H9 (cell line): ENCODE results near the gene IZUMO4. TPM values are rescaled to one million over a fixed set of nuclear protein-coding genes. Genes with fewer than 3 reads are reported as not detected.
A peak's percentile ranks its signal among the peaks of the same experiment; 100 is the strongest.

Source experiments
- DNase-seq: peaks from one replicate; pipeline ENCODE4 v3.0.0-alpha.2; 2017
- H2AFZ ChIP-seq: one replicate; pipeline ENCODE4 v1.6.1; 2013; ENCODE audit warnings: mild to moderate bottlenecking, low read length, control low read depth, moderate library complexity
- H2AK5ac ChIP-seq: 2 replicates; pipeline ENCODE4 v1.6.1; 2013; ENCODE audit warnings: low read length, control low read depth, mixed read lengths; ENCODE audit not compliant: insufficient read length
- H2BK120ac ChIP-seq: one replicate; pipeline ENCODE4 v1.6.1; 2013; ENCODE audit warnings: low read depth, mild to moderate bottlenecking, low read length, control low read depth, inconsistent platforms; ENCODE audit not compliant: poor library complexity, severe bottlenecking
- H2BK12ac ChIP-seq: 2 replicates; pipeline ENCODE4 v1.6.1; 2013; ENCODE audit warnings: low read length, control low read depth, mixed read lengths, low read depth; ENCODE audit not compliant: insufficient read length
- H2BK15ac ChIP-seq: 2 replicates; pipeline ENCODE4 v1.6.1; 2013; ENCODE audit warnings: low read depth, low read length, control low read depth
- H2BK20ac ChIP-seq: one replicate; pipeline ENCODE4 v1.6.1; 2013; ENCODE audit warnings: low read depth, mild to moderate bottlenecking, low read length, control low read depth, inconsistent platforms; ENCODE audit not compliant: poor library complexity, severe bottlenecking
- H2BK5ac ChIP-seq: 2 replicates; pipeline ENCODE4 v1.6.1; 2013; ENCODE audit warnings: low read length, control low read depth, mixed read lengths; ENCODE audit not compliant: insufficient read length
- H3K14ac ChIP-seq: 2 replicates; pipeline ENCODE4 v1.6.1; 2013; ENCODE audit warnings: low read length, control low read depth; ENCODE audit not compliant: insufficient read depth
- H3K18ac ChIP-seq: 2 replicates; pipeline ENCODE4 v1.6.1; 2013; ENCODE audit warnings: low read depth, mild to moderate bottlenecking, mixed read lengths, low read length, control low read depth; ENCODE audit not compliant: insufficient read length
- H3K23ac ChIP-seq: 2 replicates; pipeline ENCODE4 v1.6.1; 2013; ENCODE audit warnings: low read length, control low read depth, mixed read lengths, low read depth; ENCODE audit not compliant: insufficient read length
- H3K23me2 ChIP-seq: 2 replicates; pipeline ENCODE4 v1.6.1; 2013; ENCODE audit warnings: low read depth, mild to moderate bottlenecking, mixed read lengths, low read length, control low read depth; ENCODE audit not compliant: insufficient read length, poor library complexity, severe bottlenecking
- H3K27ac ChIP-seq: 2 replicates; pipeline ENCODE4 v1.5.1; 2013; ENCODE audit warnings: low read length, control low read depth, mixed read lengths, low read depth; ENCODE audit not compliant: insufficient read length
- H3K27me3 ChIP-seq: 2 replicates; pipeline ENCODE4 v1.6.1; 2013; ENCODE audit warnings: low read length, control low read depth, inconsistent platforms; ENCODE audit not compliant: insufficient read depth
- H3K4ac ChIP-seq: 2 replicates; pipeline ENCODE4 v1.6.1; 2013; ENCODE audit warnings: low read depth, mild to moderate bottlenecking, control low read depth, inconsistent platforms, low read length, moderate library complexity
- H3K4me1 ChIP-seq: 2 replicates; pipeline ENCODE4 v1.6.1; 2013; ENCODE audit warnings: low read length, control low read depth, inconsistent platforms; ENCODE audit not compliant: insufficient read depth
- H3K4me2 ChIP-seq: 2 replicates; pipeline ENCODE4 v1.6.1; 2013; ENCODE audit warnings: low read length, control low read depth, mixed read lengths; ENCODE audit not compliant: insufficient read length, insufficient read depth
- H3K56ac ChIP-seq: 2 replicates; pipeline ENCODE4 v1.6.1; 2013; ENCODE audit warnings: low read depth, mild to moderate bottlenecking, mixed read lengths, low read length, control low read depth; ENCODE audit not compliant: insufficient read length
- H3K79me1 ChIP-seq: 2 replicates; pipeline ENCODE4 v1.6.1; 2013; ENCODE audit warnings: low read depth, mild to moderate bottlenecking, moderate library complexity, low read length, control low read depth, inconsistent platforms; ENCODE audit not compliant: insufficient read depth, poor library complexity, severe bottlenecking
- H3K79me2 ChIP-seq: 2 replicates; pipeline ENCODE4 v1.6.1; 2013; ENCODE audit warnings: low read length, control low read depth, inconsistent platforms; ENCODE audit not compliant: insufficient read depth
- H3K9ac ChIP-seq: 2 replicates; pipeline ENCODE4 v1.6.1; 2013; ENCODE audit warnings: low read length, control low read depth, mixed read lengths; ENCODE audit not compliant: insufficient read length; ENCODE audit errors: extremely low read depth
- H3K9me3 ChIP-seq: one replicate; pipeline ENCODE4 v1.6.1; 2013; ENCODE audit warnings: low read depth, low read length, inconsistent platforms; ENCODE audit not compliant: control insufficient read depth
- H3T11ph ChIP-seq: one replicate; pipeline ENCODE4 v1.6.1; 2013; ENCODE audit warnings: mild to moderate bottlenecking, low read length, control low read depth, inconsistent platforms
- H4K20me1 ChIP-seq: one replicate; pipeline ENCODE4 v1.6.1; 2013; ENCODE audit not compliant: control insufficient read depth, insufficient read length, insufficient read depth
- H4K5ac ChIP-seq: 2 replicates; pipeline ENCODE4 v1.6.1; 2013; ENCODE audit warnings: low read depth, mild to moderate bottlenecking, mixed read lengths, low read length, control low read depth; ENCODE audit not compliant: insufficient read length
- H4K8ac ChIP-seq: replicated peaks from 2 replicates; pipeline ENCODE4 v1.6.1; 2013; ENCODE audit warnings: low read length, control low read depth, mixed read lengths, low read depth; ENCODE audit not compliant: insufficient read length
- H4K91ac ChIP-seq: 2 replicates; pipeline ENCODE4 v1.6.1; 2013; ENCODE audit warnings: low read depth, mild to moderate bottlenecking, moderate library complexity, mixed read lengths, low read length, control low read depth; ENCODE audit not compliant: insufficient read length
- H3K27ac Mint-ChIP-seq, 3 experiments: 2 replicates in 2 of 3; 3 replicates in 1 of 3; pipeline ENCODE4 v1.8.0; 2020 to 2021; ENCODE audit warnings: mixed read lengths in 3 of 3, mild to moderate bottlenecking in 1 of 3, moderate library complexity in 1 of 3
- H3K27me3 Mint-ChIP-seq: 2 replicates; pipeline ENCODE4 v1.8.0; 2021; ENCODE audit warnings: low read depth, mild to moderate bottlenecking, moderate library complexity, mixed read lengths
- H3K36me3 Mint-ChIP-seq, 3 experiments: 2 replicates in 2 of 3; 3 replicates in 1 of 3; pipeline ENCODE4 v1.8.0; 2020 to 2021; ENCODE audit warnings: low read depth in 3 of 3, mixed read lengths in 3 of 3; ENCODE audit not compliant: insufficient read depth in 1 of 3
- H3K4me1 Mint-ChIP-seq, 2 experiments: 2 replicates each; pipeline ENCODE4 v1.8.0; 2020; ENCODE audit warnings: mixed read lengths in 2 of 2
- H3K4me3 Mint-ChIP-seq, 2 experiments: 2 replicates in 1 of 2; 3 replicates in 1 of 2; pipeline ENCODE4 v1.8.0; 2020 to 2021; ENCODE audit warnings: mild to moderate bottlenecking in 2 of 2, mixed read lengths in 2 of 2, moderate library complexity in 1 of 2
- H3K9me3 Mint-ChIP-seq, 2 experiments: 2 replicates in 1 of 2; 3 replicates in 1 of 2; pipeline ENCODE4 v1.8.0; 2020; ENCODE audit warnings: mild to moderate bottlenecking in 2 of 2, mixed read lengths in 2 of 2, moderate library complexity in 1 of 2
- CTCF ChIP-seq: fragments of 200-600 bp; sonication (generic); conservative IDR thresholded peaks from 3 replicates; pipeline ENCODE4 v1.8.0; 2021; ENCODE audit warnings: antibody characterized with exemption, mild to moderate bottlenecking
- WGBS: extraction: QIAGEN DNeasy Blood & Tissue Kit; methylation state at CpG from one replicate; pipeline ENCODE4 v1.1.7; 2013; ENCODE audit warnings: missing lambda C conversion rate, low lambda C conversion rate, mixed read lengths; ENCODE audit not compliant: insufficient read length; ENCODE audit errors: extremely low coverage; 5-methylcytosine and 5-hydroxymethylcytosine counted together
- total RNA-seq: library from RNA; stranded (reverse); gene quantifications from 2 replicates; pipeline ENCODE4 v1.2.1, GENCODE V29; 2021

IZUMO4 gene
- total RNA-seq, 1 experiment from 2014 or later: 2.1 TPM

GRCh38 chr19:2089001-2089711 is 7.6 kb upstream of the IZUMO4 start:
- no peaks in the 10 kb centered on the region for H3K23me2 ChIP-seq
- H4K91ac ChIP-seq: no peak overlapping the region
- H3K18ac ChIP-seq: no peak overlapping the region
- Mint-ChIP-seq H3K9me3 (no peaks in the 10 kb centered on the region), H3K4me1 (peaks cover 21 to 23% of the 10 kb centered on the region in 2 experiments), H3K27me3 (no peaks in the 10 kb centered on the region; the same call in 1 of the 2 replicates), H3K36me3 (no peaks in the 10 kb centered on the region; a peak in 1 of 7 replicates), H3K27ac (peak overlapping the region; percentile 35 to 78 (median 57); a peak in 4 of 7 replicates), H3K4me3 (no peak overlapping the region)
- no peak overlapping the region for H3K27ac ChIP-seq
- no peak overlapping the region for H3K56ac ChIP-seq
- H2AK5ac ChIP-seq: no peak overlapping the region
- no peak overlapping the region for H2AFZ ChIP-seq
- H3K79me1 ChIP-seq: no peaks in the 10 kb centered on the region
- no peak for TF ChIP-seq CTCF
- no peaks in the 10 kb centered on the region for H3K27me3 ChIP-seq
- peak overlapping the region; percentile 41 for H2BK120ac ChIP-seq
- no peaks in the 10 kb centered on the region for H3K9me3 ChIP-seq
- no peak overlapping the region for H2BK15ac ChIP-seq
- no peak overlapping the region for H3K4me2 ChIP-seq
- H3K9ac ChIP-seq: no peak overlapping the region
- H3T11ph ChIP-seq: no peak overlapping the region
- H2BK5ac ChIP-seq: no peak overlapping the region
- no peak overlapping the region for H4K8ac ChIP-seq
- H3K14ac ChIP-seq: 0 out of 2 replicates have a peak overlapping the region, but pooled peaks have one; percentile 29
- H3K23ac ChIP-seq: no peak overlapping the region
- DNase-seq: no peak
- no peak overlapping the region for H2BK12ac ChIP-seq
- H3K4ac ChIP-seq: no peak overlapping the region; the same call in 1 of the 2 replicates
- no peaks in the 10 kb centered on the region for H3K79me2 ChIP-seq
- WGBS: no CpG with 5 or more reads among the region's 16 CpGs
- H3K4me1 ChIP-seq: no peaks in the 10 kb centered on the region
- H2BK20ac ChIP-seq: no peak overlapping the region
- no peaks in the 10 kb centered on the region for H4K20me1 ChIP-seq
- no peak overlapping the region for H4K5ac ChIP-seq
